ENCODE results near the gene CASQ1. TPM values are rescaled to one million over a fixed set of nuclear protein-coding genes. Genes with fewer than 3 reads are reported as not detected.

CASQ1 gene
- total and polyA plus RNA-seq, 2 donors (not counting 3 experiments of a cell fraction or from before 2014, with no cell fraction given): not detected

GRCh38 chr1:160226623-160227022, 36.2 kb downstream of the CASQ1 start:
- Histone ChIP-seq H4K20me1 (replicated peaks; ENCODE audit: control insufficient read depth, extremely low read depth, insufficient read depth, low read length) (no peaks in the 10 kb centered on the region), H3K4me1 (ENCODE audit: control insufficient read depth, extremely low read depth, insufficient read depth, low read length) (no peaks in the 10 kb centered on the region), H3K27ac (ENCODE audit: insufficient read depth, low read depth, low read length) (no peak overlapping the region), H3K36me3 (ENCODE audit: control insufficient read depth in 2 of 2, extremely low read depth in 1 of 2, insufficient read depth in 2 of 2, low read length in 2 of 2) (peaks cover 37 to 45% of the 10 kb centered on the region in 2 experiments), H3K4me2 (ENCODE audit: insufficient read depth, low read length) (no peak overlapping the region), H2AFZ (ENCODE audit: low read depth, low read length) (no peak overlapping the region), H3K79me2 (ENCODE audit: control insufficient read depth, insufficient read depth, low read length) (no peaks in the 10 kb centered on the region), H3K9me1 (replicated peaks; ENCODE audit: control insufficient read depth, extremely low read depth, insufficient read depth, low read length) (no peaks in the 10 kb centered on the region), H3K9me3 (replicated peaks; ENCODE audit: control insufficient read depth, insufficient read depth, low read length) (no peaks in the 10 kb centered on the region), H3K4me3 (replicated peaks in 1 of 3; ENCODE audit: insufficient read depth in 1 of 3, low read depth in 1 of 3, low read length in 3 of 3) (no peak overlapping the region), H3K27me3 (ENCODE audit: control insufficient read depth in 2 of 2, insufficient read depth in 2 of 2, low read length in 2 of 2) (no peaks in the 10 kb centered on the region), H3K9ac (replicated peaks; ENCODE audit: extremely low read depth, insufficient read depth, low read length) (no peak overlapping the region)
- intact Hi-C loops (cut with micrococcal nuclease) (no loop called here), dilution Hi-C loops (cut with MboI; ENCODE audit: extremely low pct_ligation_motif_present, low sequenced_read_pairs) (no loop called here)
- no peak for TF ChIP-seq CTCF (IDR thresholded peaks at IDR 0.05; ENCODE audit: extremely low read depth in 1 of 2, insufficient read depth in 1 of 2, low read depth in 1 of 2, low read length in 2 of 2)
- TF ChIP-seq MAX (IDR thresholded peaks at IDR 0.05; ENCODE audit: insufficient read depth, insufficient read length): no peak
- POLR2A ChIA-PET: no interaction called here
- no TSS peak for BruUV-seq (replicated peaks)
- CTCF ChIA-PET: interaction anchor here (1.2 to 10.1 kb wide), 5 partner anchors 7 to 65 kb away, joined by 7 to 61 read pairs (median 14); no protein-coding TSS in a partner anchor
- FAIRE-seq (no peak), DNase-seq (ENCODE audit: low read depth, low spot score) (no peak)

- DNase-seq (ENCODE audit: low read depth, low spot score) (no peak), FAIRE-seq (no peak)
- no peaks in the 10 kb centered on the region for H3K9me3 ChIP-seq (replicated peaks; ENCODE audit: control insufficient read depth, insufficient read depth, low read length)
- intact Hi-C loops (cut with micrococcal nuclease) (no loop called here), dilution Hi-C loops (cut with MboI; ENCODE audit: extremely low pct_ligation_motif_present, low sequenced_read_pairs) (no loop called here)
- H3K9ac ChIP-seq (replicated peaks; ENCODE audit: extremely low read depth, insufficient read depth, low read length): no peak overlapping the region
- H3K27ac ChIP-seq (ENCODE audit: insufficient read depth, low read depth, low read length): no peak overlapping the region
- TF ChIP-seq GATA2 (IDR thresholded peaks at IDR 0.05; ENCODE audit: insufficient read depth, insufficient read length, low read depth, low read length) (no peak), MYC (IDR thresholded peaks at IDR 0.05; ENCODE audit: low read depth, low read length) (no peak), MAX (IDR thresholded peaks at IDR 0.05; ENCODE audit: insufficient read depth, insufficient read length) (no peak), JUN (IDR thresholded peaks at IDR 0.05; ENCODE audit: borderline replicate concordance, insufficient read depth, insufficient read length, low read depth) (no peak), FOS (IDR thresholded peaks at IDR 0.05; ENCODE audit: borderline replicate concordance, insufficient read depth, low read length) (no peak), POLR2A (IDR thresholded peaks at IDR 0.05; ENCODE audit: low read depth, low read length) (no peak), EZH2 (IDR thresholded peaks at IDR 0.05; ENCODE audit: borderline replicate concordance, low read depth, low read length, severe bottlenecking) (no peak), CTCF (IDR thresholded peaks at IDR 0.05; ENCODE audit: extremely low read depth in 1 of 2, insufficient read depth in 1 of 2, low read depth in 1 of 2, low read length in 2 of 2) (no peak), POLR2AphosphoS5 (IDR thresholded peaks at IDR 0.05; ENCODE audit: insufficient read depth, low read depth, low read length) (no peak)
- CTCF ChIA-PET: interaction anchor here (1.2 to 10.1 kb wide), 4 partner anchors 8 to 64 kb away, joined by 7 to 61 read pairs (median 22); no protein-coding TSS in a partner anchor
- POLR2A ChIA-PET: no interaction called here
- H3K4me2 ChIP-seq (ENCODE audit: insufficient read depth, low read length): no peak overlapping the region
- H3K27me3 ChIP-seq (ENCODE audit: control insufficient read depth in 2 of 2, insufficient read depth in 2 of 2, low read length in 2 of 2): no peaks in the 10 kb centered on the region
- no peak overlapping the region for H3K4me3 ChIP-seq (replicated peaks in 1 of 3; ENCODE audit: insufficient read depth in 1 of 3, low read depth in 1 of 3, low read length in 3 of 3)
- H2AFZ ChIP-seq (ENCODE audit: low read depth, low read length): no peak overlapping the region
- peaks cover 37 to 45% of the 10 kb centered on the region in 2 experiments for H3K36me3 ChIP-seq (ENCODE audit: control insufficient read depth in 2 of 2, extremely low read depth in 1 of 2, insufficient read depth in 2 of 2, low read length in 2 of 2)
- no peaks in the 10 kb centered on the region for H3K9me1 ChIP-seq (replicated peaks; ENCODE audit: control insufficient read depth, extremely low read depth, insufficient read depth, low read length)
- H4K20me1 ChIP-seq (replicated peaks; ENCODE audit: control insufficient read depth, extremely low read depth, insufficient read depth, low read length): no peaks in the 10 kb centered on the region
- no peaks in the 10 kb centered on the region for H3K79me2 ChIP-seq (ENCODE audit: control insufficient read depth, insufficient read depth, low read length)
- H3K4me1 ChIP-seq (ENCODE audit: control insufficient read depth, extremely low read depth, insufficient read depth, low read length): no peaks in the 10 kb centered on the region
- no TSS peak for BruUV-seq (replicated peaks)
Measured at GRCh38 chr1:160227034-160227433, 36.7 kb downstream of the CASQ1 start.
